Measurements from ENCODE around the gene HOXC10.
A peak's percentile ranks its signal among the peaks of the same experiment; 100 is the strongest.

HOXC10 gene

GRCh38 chr12:53984901-53985691 lies at the start of gene HOXC10:
Gene HOXC10 (plus strand): TSS chr12:53985146. CDS start chr12:53985260, 114 bp downstream.
- peak in 1 of 2 donors; percentile 55 for ATAC-seq

DNA sequence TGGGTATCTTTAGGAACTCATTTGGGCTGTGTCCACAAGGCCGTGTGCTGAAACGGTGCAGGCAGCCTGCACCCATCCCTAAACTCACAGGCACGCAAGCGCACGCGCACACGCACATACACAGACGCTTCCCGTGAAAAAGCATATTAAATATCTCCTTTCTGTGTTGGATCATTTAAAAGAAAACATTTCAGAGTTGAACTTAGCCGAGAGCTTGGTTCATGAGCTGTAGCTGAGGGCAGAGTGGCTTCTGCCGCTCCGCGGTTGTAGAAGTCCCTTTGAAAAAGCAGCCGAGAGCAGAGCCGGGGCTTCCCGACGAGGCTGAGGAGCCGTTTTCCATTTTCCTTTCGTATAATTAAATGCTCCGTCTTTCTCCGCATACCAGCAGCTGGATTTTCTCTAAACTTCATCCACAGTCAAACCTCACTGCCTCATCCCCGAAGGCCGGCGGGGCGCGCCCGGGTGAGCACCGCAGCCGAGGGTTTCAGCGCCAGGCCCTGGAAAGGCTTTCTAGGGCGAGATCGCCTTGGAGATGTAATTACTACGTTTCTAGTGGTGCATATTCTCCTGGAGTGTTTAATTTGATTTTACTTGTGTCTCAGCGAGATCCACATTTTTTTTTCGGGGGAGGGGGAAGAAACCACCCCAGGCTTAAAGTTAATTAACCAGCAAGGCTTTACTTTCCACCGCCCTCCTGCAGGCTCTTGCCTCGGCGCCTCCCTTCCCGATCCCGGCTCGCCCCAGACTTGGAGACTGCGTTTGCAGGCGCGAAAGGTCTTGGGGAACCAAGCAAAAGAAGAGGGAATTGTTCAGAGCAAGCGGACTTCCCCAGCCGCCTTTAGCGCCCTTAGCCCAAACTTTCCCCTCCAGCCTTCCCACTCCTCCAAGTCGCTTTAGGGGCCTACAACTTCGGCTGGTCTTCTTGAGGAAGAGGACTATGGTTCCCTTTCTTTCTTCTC lies 49.3 kb upstream of the HOXC10 start:
- ATAC-seq = no peak

DNA sequence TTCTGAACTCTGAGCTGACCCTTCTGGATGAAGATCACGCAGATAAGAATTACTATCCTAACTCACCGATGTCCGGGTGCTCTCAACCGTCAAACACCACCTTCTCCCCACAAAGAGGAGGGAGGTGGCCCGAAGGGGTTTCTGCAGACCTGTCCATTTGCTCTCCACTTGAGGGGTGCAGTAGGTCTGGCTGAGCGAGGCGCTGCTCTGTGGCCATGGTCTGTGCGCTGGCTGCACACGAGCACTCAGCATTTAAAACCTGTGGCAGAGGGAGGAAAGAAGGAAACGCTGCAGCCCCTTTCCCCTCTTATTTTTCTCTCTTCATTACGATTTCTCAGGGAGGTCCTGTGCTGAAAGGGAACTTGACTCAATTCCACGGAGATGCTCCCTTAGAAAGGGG lies 47.8 kb upstream of the HOXC10 start:
- ATAC-seq = no peak

DNA sequence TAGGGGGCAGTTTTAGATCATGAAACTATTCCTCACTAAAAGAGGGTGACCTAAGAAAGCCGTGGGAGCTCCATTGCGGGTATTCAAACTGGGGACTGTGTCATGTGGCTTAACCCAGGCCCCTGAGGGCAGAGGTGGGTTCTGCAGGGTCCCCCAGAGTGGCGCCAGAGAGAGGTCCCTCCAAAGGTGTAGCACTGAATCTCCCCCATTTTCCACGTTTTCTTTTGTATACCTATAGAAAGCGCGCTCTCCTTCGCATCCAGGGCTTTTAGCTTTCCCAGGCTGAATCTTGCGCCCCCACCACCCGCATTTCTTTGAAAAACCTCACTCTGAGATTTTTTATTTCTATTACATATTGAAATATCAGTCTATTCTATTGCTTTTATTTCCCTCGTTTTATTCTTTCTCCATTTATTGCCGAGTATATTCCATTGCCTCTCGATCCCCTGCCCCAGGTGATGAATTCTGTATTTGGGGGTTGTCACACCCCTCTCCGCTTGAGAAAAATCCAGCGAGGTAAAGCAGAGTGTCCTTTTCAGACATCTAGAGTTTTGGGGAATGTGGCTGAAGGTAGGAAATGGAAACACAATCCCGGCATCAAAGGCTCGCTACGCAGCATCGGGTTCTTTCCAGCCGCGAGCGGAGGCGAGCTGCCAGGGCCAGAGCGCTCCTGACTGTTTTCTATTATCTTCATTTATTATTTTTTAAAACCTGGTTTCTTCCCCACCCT lies 47.2 kb upstream of the HOXC10 start:
- no peak for ATAC-seq

GRCh38 chr12:53938326-53939140 lies 46.4 kb upstream of the HOXC10 start, which contains the start of gene HOXC13:
Gene HOXC13 (plus strand): TSS chr12:53938831. CDS start chr12:53938907, 76 bp downstream.
- peak in 1 of 2 donors; percentile 61 for ATAC-seq

DNA sequence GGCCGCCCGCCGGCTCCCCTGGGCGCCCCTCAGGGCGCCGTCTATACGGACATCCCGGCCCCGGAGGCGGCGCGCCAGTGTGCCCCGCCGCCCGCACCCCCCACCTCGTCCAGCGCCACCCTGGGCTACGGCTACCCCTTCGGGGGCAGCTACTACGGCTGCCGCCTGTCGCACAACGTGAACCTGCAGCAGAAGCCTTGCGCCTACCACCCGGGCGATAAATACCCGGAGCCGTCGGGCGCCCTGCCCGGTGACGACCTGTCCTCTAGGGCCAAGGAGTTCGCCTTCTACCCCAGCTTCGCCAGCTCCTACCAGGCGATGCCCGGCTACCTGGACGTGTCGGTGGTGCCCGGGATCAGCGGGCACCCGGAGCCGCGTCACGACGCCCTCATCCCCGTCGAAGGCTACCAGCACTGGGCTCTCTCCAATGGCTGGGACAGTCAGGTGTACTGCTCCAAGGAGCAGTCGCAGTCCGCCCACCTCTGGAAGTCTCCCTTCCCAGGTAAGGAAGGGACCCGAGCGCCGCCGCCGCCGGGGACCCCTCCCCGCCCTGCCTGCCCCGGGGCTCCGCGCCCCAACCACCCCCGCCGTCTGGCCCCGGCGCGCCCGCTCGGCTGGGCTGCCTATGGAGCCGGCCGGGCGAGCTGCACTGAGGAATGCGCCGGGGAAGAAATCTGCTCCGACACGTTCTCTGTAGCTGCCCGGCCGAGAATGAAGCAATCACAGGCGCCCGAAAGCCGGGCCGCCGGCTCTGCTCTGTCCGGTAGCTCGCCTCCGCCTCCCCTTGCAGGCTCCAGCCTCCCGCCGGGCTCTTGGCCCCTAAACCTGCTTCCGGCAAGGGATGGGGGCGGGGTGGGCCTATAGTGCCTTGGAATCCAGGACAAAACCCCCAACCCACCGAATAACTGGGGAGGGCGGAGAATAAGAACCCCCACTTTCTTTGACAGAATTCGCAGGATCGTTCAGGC lies 45.5 kb upstream of the HOXC10 start:
- no peak for ATAC-seq

DNA sequence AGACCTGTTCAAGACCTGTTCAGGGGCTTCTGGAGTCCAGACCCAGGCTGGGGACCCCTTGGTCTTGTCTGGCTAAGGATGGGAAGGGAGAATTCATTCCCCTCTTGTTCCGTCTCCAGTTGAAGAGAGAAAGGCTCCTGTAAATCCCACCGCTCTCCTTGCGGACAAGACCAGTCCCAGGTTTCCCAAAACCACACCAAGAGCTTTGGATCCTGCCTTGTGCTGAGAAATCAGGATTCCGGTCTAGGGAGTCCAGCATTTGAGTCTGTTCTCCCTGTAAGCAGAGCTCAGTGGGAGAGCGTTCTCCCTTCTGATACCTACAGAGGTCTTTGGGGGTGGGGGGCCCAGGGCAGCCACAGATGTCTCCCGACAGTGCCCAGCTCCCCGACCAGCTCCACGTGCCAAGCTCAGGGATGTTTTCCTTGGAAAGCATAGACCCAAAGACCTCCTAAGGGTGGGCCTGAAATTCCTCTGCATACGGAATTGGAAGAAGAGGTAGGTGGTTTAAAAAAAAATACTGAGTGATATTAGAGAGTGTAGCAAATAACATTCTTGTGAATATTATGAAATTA lies 44.4 kb upstream of the HOXC10 start:
- ATAC-seq = no peak

- ATAC-seq = no peak
Observed at GRCh38 chr12:53941187-53941586, 43.8 kb upstream of the HOXC10 start.

DNA sequence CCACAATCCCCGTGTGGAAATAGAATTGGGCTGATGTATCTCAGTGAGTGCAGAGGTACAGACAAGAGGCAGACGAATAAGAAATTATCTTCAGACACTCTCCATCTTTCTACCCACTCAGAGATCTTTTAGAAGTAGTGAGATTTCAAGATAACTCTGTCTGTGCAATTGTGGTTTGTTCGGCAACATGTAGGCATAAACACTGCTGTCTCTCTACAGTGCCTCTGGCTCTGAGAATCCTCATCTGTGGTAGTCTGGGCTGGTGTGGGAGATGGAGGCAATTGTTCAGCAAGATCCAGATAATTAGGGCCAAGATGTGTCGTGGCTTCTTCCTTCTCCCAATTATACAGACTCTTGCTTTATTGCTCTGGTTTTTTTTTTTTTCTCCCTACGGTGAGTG lies 43.2 kb upstream of the HOXC10 start:
- ATAC-seq = no peak

- no peak for ATAC-seq
Observed at GRCh38 chr12:53942467-53942997, 42.4 kb upstream of the HOXC10 start.

DNA sequence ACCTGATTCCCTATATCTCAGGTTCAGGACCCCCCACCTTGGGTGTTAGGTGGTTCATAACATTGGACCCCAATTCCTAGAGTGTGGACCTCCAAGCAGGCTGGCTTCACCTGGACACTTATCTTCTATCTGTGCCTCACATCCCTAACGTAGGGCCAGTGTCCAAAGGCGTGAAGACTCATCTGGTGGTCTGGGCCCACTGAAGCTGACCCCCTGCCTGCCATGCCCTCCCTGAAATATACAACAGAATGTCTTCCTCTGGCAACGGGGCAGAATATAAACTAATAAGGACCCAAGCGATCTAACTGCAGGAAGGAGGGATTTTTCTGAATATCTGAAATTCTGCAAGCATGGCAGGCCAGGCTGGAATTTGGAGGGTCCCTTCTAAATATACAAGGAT lies 40.7 kb upstream of the HOXC10 start:
- no peak for ATAC-seq

- no peak for ATAC-seq
Observed at GRCh38 chr12:53944907-53945847, 39.8 kb upstream of the HOXC10 start.

DNA sequence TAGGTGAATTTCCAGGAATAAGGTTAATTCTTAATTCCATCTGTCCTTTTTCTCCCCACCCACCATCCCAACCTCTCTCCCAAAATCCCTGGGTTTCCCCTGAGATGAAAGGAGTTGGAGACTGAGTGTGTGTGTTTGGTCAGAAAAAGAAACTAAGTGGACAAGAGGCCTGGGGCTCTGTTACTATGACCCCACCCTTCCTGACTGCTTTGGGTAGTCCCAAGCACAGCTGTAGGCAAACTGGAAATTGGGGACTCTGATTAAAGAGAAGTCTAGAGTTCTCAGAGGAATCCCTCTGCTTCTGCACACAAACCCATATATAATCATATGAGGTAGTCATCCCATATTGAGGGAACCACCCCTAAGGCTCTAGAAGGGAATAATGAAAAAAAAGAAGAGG lies 37.2 kb upstream of the HOXC10 start:
- ATAC-seq = no peak

- ATAC-seq = no peak
Observed at GRCh38 chr12:53948650-53949593, 36.0 kb upstream of the HOXC10 start.

- ATAC-seq = no peak
Observed at GRCh38 chr12:53949631-53950436, 35.1 kb upstream of the HOXC10 start.

GRCh38 chr12:53950437-53950773 lies 34.5 kb upstream of the HOXC10 start:
- no peak for ATAC-seq
